ENCODE results near the gene VASP.

- TF ChIP-seq CTCF (IDR thresholded peaks at IDR 0.05) (no peak), POLR2A (IDR thresholded peaks at IDR 0.05) (no peak)
Observed at GRCh38 chr19:45556835-45557234, 49.6 kb downstream of the VASP start.

Data from right lobe of liver (tissue), 4 donors.